Brain microvascular endothelial cell (primary cell): ENCODE results near the gene JUND.
A peak's percentile ranks its signal among the peaks of the same experiment; 100 is the strongest.
"Not testable (repeated sequence)": the region's sequence is repeated elsewhere in the genome, so short reads cannot be mapped to it uniquely, and the experiment has no call there.

ENCODE experiments used
- DNase-seq: peaks from one replicate; pipeline ENCODE4 v3.0.0-alpha.2; 2020
- H3K27ac ChIP-seq: fragments of 250-450 bp; sonication (Bioruptor Pico); 2 replicates; pipeline ENCODE4 v1.5.1; 2020; ENCODE audit warnings: mild to moderate bottlenecking, moderate library complexity
- H3K27me3 ChIP-seq: fragments of 250-450 bp; sonication (Bioruptor Pico); replicated peaks from 2 replicates; pipeline ENCODE4 v1.5.1; 2020; ENCODE audit warnings: mild to moderate bottlenecking
- H3K36me3 ChIP-seq: fragments of 250-450 bp; sonication (Bioruptor Pico); replicated peaks from 2 replicates; pipeline ENCODE4 v1.5.1; 2020; ENCODE audit warnings: mild to moderate bottlenecking
- H3K4me3 ChIP-seq: 2 replicates; pipeline ENCODE4 v1.5.1; 2011; ENCODE audit warnings: low read depth, mild to moderate bottlenecking, control low read depth, low read length, moderate library complexity
- CTCF ChIP-seq: IDR thresholded peaks from 2 replicates; pipeline ENCODE4 v1.5.1; 2011; ENCODE audit warnings: low read depth, mild to moderate bottlenecking, moderate library complexity, low read length, control low read depth, inconsistent platforms; ENCODE audit errors: missing control alignments
- in situ Hi-C: cut with HindIII; loops from 2 replicates; pipeline ENCODE4 v1.10.0; 2017; ENCODE audit warnings: low sequenced_read_pairs, low pct_ligation_motif_present

Gene JUND

DNA sequence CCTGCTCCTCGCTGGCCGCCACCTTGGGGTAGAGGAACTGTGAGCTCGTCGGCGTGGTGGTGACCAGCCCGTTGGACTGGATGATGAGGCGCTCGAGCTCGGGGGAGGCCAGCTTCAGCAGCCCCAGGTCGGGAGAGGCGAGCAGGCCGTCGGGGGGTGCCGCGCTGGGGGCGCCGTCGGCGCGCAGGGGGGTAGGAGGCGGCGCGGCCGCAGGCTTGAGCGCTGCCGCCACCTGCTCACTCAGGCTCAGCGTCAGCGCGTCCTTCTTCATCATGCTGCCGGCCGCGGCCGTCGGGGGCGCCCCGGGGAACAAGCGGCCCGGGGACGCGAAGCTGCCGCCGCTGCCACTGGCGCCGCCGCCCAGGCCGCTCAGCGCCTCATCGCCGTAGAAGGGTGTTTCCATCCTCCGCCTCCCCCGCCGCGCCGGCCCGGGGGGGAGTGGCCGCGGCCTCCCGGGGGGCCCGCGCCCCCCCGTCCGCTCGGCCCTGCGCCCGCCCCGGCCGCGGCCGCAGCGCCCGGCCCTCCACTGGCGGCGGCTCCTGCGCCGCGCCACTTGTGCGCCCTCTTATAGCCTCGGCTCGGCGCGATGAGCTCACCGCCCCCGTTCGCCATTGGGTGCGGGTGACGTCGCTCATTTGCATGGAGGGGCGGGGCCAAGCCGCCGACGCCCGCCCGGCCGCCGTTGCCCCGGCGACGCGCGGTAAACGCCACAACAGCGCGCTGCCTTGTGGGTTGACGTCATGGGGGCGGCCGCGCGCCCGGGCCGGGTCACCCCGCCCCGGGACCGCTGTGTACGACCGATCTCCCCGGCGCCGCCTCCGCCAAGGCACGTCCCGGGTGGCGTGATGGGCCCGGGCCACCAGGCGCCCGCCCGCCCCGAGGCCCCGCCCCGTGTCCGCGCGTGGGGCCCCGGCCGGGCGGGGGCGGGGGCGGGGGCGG, at the start of gene JUND:
JUND (minus strand) TSS at position 541 of the 939 bp plus-strand sequence; CDS start at position 403, 138 bp downstream.
- Histone ChIP-seq H3K27ac (peak within 1 kb of the TSS; percentile 95), H3K4me3 (peak within 1 kb of the TSS; percentile 100), H3K27me3 (no peaks in the 10 kb centered on the region), H3K36me3 (peaks cover 12% of the 10 kb centered on the region)
- TF ChIP-seq CTCF, result no peak
- peak; percentile 95 for DNase-seq
- in situ Hi-C loops, result no loop called here

DNA sequence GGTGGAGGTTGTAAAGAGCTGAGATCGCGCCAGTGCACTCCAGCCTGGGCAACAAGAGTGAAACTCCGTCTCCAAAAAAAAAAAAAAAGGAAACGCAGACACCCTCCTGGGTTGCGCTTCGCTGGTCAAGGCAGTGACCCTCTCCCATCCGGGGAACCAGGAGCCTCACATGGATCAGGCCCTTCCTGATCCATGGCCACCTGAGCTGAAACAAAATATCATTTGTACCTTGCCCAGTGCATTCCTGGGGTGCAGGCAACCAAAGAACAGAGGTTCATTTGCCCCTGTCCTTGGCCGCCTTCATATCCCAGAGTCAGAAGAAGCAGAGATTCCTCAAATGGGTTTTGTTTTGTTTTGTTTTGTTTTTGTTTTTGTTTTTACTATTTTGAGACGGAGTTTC, 49.4 kb upstream of the JUND start:
- TF ChIP-seq CTCF, result no peak
- DNase-seq, result no peak
- H3K36me3 ChIP-seq, result no peaks in the 10 kb centered on the region
- in situ Hi-C loops, result no loop called here
- no peaks in the 10 kb centered on the region for H3K27me3 ChIP-seq
- H3K4me3 ChIP-seq, result no peak overlapping the region
- no peak overlapping the region for H3K27ac ChIP-seq

GRCh38 chr19:18329035-18329376, 47.6 kb upstream of the JUND start:
- in situ Hi-C loops, result no loop called here
- H3K4me3 ChIP-seq, result peak overlapping the region; percentile 32
- no peaks in the 10 kb centered on the region for H3K36me3 ChIP-seq
- no peak for DNase-seq
- H3K27ac ChIP-seq, result peak overlapping the region; percentile 34
- no peak for TF ChIP-seq CTCF
- H3K27me3 ChIP-seq, result no peaks in the 10 kb centered on the region

DNA sequence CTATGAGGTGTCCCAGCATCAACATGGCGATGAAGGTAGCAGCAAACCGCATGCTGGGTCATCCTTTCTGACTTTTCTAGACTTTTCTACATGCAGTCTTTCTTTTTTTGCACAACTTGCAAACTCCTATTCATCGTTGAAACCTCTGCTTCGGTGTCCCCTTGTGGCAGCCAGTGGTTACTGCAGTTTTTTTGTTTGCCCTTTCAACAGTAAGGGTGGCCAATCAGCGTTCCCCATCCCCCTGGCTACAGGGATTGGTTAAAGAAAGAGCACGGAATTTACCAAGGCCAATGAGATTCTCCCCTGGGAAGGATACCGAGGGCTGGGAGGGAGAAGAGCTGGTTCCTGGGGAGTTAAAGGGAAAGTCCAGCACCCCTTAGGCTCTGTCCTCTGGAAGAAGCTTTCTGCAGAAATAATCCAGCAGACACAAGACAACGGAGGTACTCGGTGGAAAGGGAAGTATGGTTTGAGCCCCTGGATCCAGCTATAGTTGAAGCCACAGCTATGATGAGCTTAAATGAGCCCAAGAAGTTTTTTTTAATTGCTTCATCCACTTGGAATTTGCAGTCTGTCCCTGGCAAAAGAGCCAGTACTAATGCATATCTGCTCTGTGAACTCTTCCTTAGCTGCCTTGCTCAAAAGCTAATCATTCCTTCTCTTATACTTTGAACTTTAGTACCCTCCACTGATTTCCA, 47.1 kb upstream of the JUND start:
- TF ChIP-seq CTCF, result peak; percentile 95
- H3K4me3 ChIP-seq, result peak overlapping the region; percentile 32
- in situ Hi-C loops, result no loop called here
- no peaks in the 10 kb centered on the region for H3K27me3 ChIP-seq
- H3K27ac ChIP-seq, result peak overlapping the region; percentile 34
- peak; percentile 96 for DNase-seq
- no peaks in the 10 kb centered on the region for H3K36me3 ChIP-seq

DNA sequence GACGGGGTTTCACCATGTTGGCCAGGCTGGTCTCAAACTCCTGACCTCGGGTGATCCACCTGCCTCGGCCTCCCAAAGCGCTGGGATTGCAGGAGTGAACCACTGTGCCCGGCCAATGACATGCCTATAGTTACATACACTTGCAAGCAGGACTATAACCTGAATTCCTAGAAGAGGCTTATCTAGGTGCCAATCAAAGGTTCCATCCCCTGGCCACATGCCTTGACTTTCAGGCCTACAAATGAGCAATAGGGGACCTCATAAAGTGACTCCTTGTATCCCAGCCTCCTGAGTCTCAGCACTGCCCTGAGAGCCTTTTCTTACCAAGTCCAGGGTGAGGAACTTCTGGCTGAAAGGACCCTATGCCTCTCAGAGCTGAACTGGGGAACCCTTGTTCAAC, 45.4 kb upstream of the JUND start:
- Histone ChIP-seq H3K27ac (no peak overlapping the region), H3K4me3 (no peak overlapping the region), H3K27me3 (no peaks in the 10 kb centered on the region), H3K36me3 (no peaks in the 10 kb centered on the region)
- no peak for TF ChIP-seq CTCF
- in situ Hi-C loops, result no loop called here
- no peak for DNase-seq

- H3K27me3 ChIP-seq, H3K4me3 ChIP-seq, in situ Hi-C loops, DNase-seq, H3K36me3 ChIP-seq, H3K27ac ChIP-seq: not testable (repeated sequence)
Observed at GRCh38 chr19:18324373-18324731, 42.9 kb upstream of the JUND start.
